Activated CD4-positive, alpha-beta T cell treated with anti-CD3 and anti-CD28 coated beads for 48 hours (primary cell): ENCODE data around the gene TCF21.
"Not testable (repeated sequence)": the region's sequence is repeated elsewhere in the genome, so short reads cannot be mapped to it uniquely, and the experiment has no call there.

Experiments
- DNase-seq: peaks from one replicate; pipeline ENCODE4 v3.0.0-alpha.2; 2020

TCF21 gene

DNA sequence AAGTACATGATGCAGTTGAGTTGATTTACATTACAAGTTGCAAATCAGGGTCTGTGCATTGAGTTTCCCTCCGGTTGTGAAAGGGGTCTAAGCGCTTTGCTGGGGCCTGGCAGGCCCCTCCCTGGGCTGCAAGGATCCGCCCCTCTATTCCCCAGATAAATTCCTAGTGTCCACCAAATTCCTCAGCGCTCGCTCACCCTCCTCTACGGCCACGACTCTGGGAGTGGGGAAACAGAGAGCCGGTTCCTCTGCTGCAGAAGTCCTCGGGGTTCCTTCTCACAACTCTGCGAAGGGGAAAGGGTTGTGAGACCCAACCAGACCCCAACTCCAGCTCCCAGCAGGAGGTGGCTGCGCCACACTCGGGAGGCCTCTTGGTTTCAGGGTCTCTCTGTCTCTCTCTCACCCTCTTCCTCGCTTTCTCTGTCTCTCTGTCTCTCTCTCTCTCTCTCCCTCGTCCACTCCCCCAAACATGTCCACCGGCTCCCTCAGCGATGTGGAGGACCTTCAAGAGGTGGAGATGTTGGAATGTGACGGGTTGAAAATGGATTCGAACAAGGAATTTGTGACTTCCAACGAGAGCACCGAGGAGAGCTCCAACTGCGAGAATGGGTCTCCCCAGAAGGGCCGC lies at the start of gene TCF21:
TCF21 (plus strand) TSS at position 185 of the 628 bp plus-strand sequence; CDS start at position 470, 285 bp downstream.
- DNase-seq = no peak

DNA sequence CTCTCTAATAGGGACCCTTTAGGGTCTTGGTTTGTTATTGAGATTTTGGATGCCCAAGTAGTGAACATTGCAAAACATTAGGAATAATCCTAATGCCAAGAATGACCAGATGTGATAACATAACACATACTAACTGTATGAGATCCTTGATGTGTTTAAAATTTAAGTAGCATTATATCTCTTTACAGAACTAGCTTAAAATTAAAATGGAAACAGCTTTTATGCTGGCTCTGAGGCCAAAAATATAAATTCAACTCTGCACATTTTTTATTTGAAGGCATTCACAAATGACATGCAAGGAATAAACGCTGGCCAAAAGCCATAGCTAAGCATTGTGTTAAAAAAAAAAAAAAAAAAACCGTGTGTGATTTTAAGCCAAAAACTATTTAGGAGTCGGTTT lies 47.7 kb upstream of the TCF21 start:
- no peak for DNase-seq

- no peak for DNase-seq
Measured at GRCh38 chr6:133843098-133843497, 45.8 kb upstream of the TCF21 start.

DNA sequence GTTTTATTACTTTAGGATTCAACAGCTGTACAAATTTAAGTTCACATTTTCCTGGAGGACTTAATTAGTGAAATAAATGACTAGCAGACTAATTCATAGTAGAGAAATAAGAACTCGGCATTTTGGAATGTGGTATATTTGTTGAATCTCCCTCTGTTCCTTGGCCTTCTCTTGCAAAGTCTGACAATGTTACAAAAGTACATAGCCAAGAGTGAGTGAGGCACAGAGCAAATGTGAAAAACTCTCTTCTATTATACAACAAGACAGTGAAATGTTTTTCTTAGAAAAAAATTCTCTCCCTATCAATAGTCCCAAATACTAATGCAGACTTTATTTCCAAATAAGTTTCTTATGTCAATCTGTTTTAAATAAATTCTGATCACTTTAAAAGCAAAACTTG lies 44.2 kb upstream of the TCF21 start:
- no peak for DNase-seq

DNA sequence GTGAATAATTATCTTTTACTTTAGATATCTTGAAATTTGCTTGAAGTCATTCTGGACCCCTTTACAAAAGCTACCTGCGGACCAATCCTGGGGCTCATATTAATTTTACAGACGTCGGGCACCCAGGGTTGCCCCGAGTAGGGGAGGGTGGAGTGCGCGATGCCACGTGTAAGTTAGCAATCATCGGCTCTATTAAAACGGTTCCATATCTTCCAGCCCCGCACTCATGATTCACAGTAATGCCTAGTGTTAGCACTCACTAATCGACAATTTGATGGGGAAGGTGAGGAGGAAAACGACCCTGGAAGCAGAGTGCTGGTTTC lies 34.9 kb upstream of the TCF21 start:
- DNase-seq = no peak

DNA sequence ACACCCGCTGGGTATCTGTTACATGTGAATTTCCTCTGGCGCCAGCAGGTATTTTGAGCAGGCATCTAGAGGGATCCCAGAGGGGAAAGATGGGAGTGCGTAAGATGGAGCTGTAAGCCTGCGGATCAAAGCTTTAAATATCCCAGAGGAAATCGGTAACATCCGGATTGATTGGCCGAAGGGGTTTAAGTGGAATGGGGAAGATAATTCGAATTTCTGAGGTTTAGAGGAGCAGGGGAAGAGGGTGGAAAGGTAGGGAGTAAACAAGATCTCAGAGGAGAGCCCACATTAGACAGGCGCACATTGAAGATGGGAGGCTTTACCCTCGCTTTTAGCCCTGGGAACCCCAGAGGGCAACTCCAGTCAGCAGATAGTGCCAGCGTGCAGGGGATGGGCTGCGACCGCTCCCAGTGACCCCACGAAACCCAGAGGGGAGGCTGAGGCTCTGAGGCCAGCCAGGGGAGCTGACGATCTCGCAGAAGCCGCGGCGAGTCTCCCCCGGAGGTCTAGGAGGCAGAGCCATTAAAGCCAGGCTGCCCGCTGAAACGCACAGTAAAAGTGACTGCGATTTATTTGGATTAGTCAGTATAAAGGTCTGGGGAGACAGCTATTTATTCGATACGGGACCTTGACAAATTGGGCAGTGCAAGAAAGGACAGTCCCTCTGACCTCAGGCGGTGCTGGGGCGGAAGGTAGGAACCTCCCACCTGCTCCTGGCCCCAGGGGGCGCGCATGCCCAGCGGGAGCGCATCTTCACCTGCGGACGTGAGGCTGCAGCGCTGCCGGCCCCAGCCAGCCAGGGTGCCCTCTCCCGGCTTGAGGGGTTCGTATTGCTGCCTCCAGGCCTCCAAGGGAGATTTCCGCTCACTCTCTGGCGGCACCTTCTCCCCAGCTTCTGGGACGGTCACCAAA lies 34.3 kb upstream of the TCF21 start:
- peak; percentile 14 for DNase-seq

- DNase-seq = no peak
Measured at GRCh38 chr6:133855276-133855990, 33.5 kb upstream of the TCF21 start.

DNA sequence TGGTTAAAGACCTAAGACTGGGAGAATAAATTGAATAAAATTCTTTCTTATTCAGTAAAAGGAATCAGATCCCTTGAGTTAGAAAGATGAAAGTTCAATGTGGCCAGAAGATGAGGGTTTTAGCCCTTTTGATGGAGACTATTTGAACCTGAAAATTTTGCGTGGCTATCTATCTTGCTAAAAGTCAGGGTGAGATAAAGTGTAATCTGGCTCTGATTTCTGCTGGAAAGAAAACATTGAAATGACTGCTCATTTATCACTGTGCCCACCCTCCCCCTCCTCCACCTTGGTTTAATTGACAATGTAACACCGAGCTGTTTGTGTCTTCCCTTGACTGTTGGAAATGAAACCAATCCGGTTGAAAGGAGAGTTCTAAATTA lies 32.9 kb upstream of the TCF21 start:
- no peak for DNase-seq

GRCh38 chr6:133856911-133857310 lies 32.0 kb upstream of the TCF21 start:
- DNase-seq = no peak

- DNase-seq = no peak
Measured at GRCh38 chr6:133857696-133858095, 31.2 kb upstream of the TCF21 start.

DNA sequence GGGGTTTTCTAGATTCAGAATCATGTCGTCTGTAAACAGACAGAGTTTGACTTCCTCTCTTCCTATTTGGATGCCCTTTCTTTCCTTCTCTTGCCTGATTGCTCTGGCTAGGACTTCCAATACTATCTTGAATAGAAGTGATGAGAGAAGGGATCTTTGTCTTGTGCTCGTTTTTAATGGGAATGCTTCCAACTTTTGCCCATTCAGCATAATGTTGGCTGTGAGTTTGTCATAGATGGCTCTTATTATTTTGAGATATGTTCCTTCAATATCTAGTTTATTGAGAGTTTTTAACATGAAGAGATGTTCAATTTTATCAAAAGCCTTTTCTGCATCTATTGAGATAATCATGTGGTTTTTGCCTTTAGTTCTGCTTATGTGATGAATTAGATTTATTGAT lies 27.6 kb upstream of the TCF21 start:
- not testable (repeated sequence) for DNase-seq

DNA sequence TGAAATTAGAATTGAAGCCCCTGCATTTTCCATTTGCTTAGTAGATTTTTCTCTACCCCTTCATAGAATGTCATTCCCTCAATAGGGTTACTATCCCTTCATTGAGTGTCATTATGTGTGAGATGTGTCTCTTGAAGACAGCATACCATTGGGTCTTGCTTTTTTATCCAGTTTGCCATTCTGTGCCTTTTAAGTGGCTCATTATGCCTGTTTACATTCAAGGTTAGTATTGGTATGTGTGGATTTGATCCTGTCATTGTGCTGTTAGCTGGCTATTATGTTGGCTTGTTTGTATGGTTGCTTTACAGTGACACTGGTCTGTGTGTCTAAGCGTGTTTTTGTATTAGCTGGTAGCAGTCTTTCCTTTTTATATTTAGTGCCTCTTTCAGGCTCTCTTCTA lies 25.7 kb upstream of the TCF21 start:
- DNase-seq = no peak

DNA sequence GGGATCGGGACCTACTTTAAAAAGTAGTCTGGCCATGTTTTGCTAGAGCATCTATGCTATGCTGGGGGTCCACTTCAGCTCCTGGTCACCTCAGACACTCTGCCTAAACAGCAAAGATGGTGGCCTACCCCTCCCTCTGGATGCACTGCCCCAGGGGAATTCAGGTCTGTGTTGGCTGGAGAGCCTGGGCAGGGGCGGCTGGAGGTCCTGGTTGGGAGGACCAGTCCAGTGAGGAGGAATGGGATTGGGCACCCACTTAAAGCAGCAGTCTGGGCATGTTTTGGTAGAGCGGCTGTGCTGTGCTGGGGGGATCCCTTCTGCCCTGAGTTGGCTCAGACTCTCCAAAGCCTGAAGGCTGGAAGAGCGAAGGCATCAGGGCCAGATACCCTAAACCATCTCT lies 23.2 kb upstream of the TCF21 start:
- no peak for DNase-seq

GRCh38 chr6:133871131-133871530 lies 17.8 kb upstream of the TCF21 start:
- DNase-seq = no peak

DNA sequence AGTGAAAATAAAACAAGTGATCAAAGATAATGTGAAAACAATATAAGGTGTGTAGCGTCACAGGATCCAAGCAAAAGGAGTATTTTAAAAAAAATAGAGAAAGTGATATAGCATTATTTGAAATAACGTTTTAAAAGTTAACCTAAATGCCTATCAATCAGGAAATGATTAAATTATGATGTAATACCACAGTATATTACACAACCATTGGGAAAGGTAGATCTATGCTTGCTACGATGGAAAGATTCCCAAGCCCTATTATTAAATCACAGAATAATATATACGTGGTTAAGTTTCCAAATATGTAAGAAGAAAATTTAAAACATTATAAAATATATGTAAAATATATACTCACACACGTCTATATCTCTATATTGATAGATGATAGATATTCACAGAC lies 15.4 kb upstream of the TCF21 start:
- no peak for DNase-seq

GRCh38 chr6:133877116-133877515 lies 11.8 kb upstream of the TCF21 start:
- no peak for DNase-seq

GRCh38 chr6:133880006-133880405 lies 8.9 kb upstream of the TCF21 start:
- no peak for DNase-seq

GRCh38 chr6:133880896-133881295 lies 8.0 kb upstream of the TCF21 start:
- no peak for DNase-seq

DNA sequence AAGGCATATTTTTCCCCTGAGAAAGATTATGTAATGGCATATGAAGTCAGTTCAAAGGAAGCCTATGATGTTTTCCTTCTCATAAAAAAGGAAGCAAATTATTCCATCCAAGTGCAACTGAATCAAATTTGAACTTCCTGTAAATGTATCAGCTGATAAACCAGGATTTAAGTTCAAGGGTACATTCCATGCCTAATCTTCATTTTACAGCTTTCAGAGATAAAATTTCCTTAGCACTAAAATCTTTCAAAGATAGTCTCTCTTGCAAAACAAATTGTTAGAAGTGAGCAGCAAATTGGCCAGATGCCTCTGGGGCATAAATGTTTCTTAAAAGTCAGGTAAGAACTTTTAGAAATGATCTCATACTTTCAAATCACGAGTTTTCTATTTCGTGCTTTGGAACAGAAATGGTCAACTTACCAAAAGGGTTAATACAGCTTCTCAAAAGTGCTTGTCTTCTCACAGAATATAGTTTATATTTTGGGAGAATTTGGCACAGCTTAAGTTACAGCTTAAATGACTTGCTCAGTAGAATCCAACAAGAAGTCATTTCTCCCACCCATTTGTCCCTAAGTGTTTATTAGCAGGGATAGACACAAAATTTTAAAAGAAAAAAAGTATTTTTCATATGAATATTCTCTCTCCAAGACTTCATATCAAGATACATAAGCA lies 2.7 kb upstream of the TCF21 start:
- DNase-seq = no peak

DNA sequence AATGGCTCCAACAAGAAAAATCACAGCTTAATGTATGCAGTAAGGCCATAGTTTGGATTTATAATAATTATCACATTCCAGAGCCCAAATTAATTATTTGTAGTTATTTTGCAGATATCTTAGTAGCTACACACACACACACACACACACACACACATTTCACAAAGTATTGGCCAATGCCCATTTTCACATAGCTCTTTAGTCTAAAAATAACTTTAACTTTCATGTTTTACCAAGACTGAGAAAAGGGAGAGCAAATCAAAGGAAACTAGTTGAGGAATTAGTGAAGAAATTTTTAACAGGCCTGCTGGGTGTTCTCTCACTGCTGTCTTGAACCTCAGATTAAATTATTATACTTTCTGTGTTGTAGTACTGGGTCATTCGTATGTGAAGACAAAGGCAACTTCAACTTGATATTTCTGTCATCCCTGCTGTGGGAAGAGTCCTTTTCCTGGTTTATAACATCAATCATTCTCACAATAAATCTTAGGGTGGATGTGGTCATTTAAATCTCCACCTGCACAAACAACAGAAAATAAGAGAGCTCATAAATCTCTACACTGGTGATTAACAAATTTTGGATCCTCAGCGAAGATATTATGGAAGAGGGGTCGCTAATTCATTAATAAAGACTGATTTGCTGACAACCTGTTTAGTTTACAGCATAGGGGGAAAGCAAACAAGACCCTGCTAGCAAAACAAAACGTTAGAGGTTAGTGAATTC lies 1.6 kb upstream of the TCF21 start:
- DNase-seq = no peak

DNA sequence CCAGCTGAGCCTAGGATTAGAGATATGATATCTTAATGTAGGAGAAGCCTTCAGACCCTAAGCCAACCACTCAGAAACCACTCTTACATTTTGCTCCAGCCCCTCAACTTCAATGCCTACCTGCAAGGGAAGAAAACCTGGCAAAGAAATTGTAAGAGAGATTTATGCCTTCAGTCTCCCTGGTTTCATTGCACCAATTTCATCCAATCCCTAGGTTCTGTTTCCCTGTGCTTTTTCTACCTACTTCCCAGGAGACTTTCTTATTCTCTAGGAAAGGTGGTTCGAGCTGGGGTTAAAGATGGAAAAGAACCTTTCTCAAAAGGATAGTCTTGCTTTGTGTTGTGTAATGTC lies 1.1 kb upstream of the TCF21 start:
- no peak for DNase-seq

- DNase-seq = peak; percentile 23
Measured at GRCh38 chr6:133889557-133890403, 867 bp downstream of the TCF21 start.
